H9 (cell line): ENCODE data around the gene AASDH. TPM values are rescaled to one million over a fixed set of nuclear protein-coding genes. Genes with fewer than 3 reads are reported as not detected.
A peak's percentile ranks its signal among the peaks of the same experiment; 100 is the strongest.

Experiments
- DNase-seq: peaks from one replicate; pipeline ENCODE4 v3.0.0-alpha.2; 2017
- H2AFZ ChIP-seq: one replicate; pipeline ENCODE4 v1.6.1; 2013; ENCODE audit warnings: mild to moderate bottlenecking, low read length, control low read depth, moderate library complexity
- H2AK5ac ChIP-seq: 2 replicates; pipeline ENCODE4 v1.6.1; 2013; ENCODE audit warnings: low read length, control low read depth, mixed read lengths; ENCODE audit not compliant: insufficient read length
- H2BK120ac ChIP-seq: one replicate; pipeline ENCODE4 v1.6.1; 2013; ENCODE audit warnings: low read depth, mild to moderate bottlenecking, low read length, control low read depth, inconsistent platforms; ENCODE audit not compliant: poor library complexity, severe bottlenecking
- H2BK12ac ChIP-seq: 2 replicates; pipeline ENCODE4 v1.6.1; 2013; ENCODE audit warnings: low read length, control low read depth, mixed read lengths, low read depth; ENCODE audit not compliant: insufficient read length
- H2BK15ac ChIP-seq: 2 replicates; pipeline ENCODE4 v1.6.1; 2013; ENCODE audit warnings: low read depth, low read length, control low read depth
- H2BK20ac ChIP-seq: one replicate; pipeline ENCODE4 v1.6.1; 2013; ENCODE audit warnings: low read depth, mild to moderate bottlenecking, low read length, control low read depth, inconsistent platforms; ENCODE audit not compliant: poor library complexity, severe bottlenecking
- H2BK5ac ChIP-seq: 2 replicates; pipeline ENCODE4 v1.6.1; 2013; ENCODE audit warnings: low read length, control low read depth, mixed read lengths; ENCODE audit not compliant: insufficient read length
- H3K14ac ChIP-seq: 2 replicates; pipeline ENCODE4 v1.6.1; 2013; ENCODE audit warnings: low read length, control low read depth; ENCODE audit not compliant: insufficient read depth
- H3K18ac ChIP-seq: 2 replicates; pipeline ENCODE4 v1.6.1; 2013; ENCODE audit warnings: low read depth, mild to moderate bottlenecking, mixed read lengths, low read length, control low read depth; ENCODE audit not compliant: insufficient read length
- H3K23ac ChIP-seq: 2 replicates; pipeline ENCODE4 v1.6.1; 2013; ENCODE audit warnings: low read length, control low read depth, mixed read lengths, low read depth; ENCODE audit not compliant: insufficient read length
- H3K23me2 ChIP-seq: 2 replicates; pipeline ENCODE4 v1.6.1; 2013; ENCODE audit warnings: low read depth, mild to moderate bottlenecking, mixed read lengths, low read length, control low read depth; ENCODE audit not compliant: insufficient read length, poor library complexity, severe bottlenecking
- H3K27ac ChIP-seq: 2 replicates; pipeline ENCODE4 v1.5.1; 2013; ENCODE audit warnings: low read length, control low read depth, mixed read lengths, low read depth; ENCODE audit not compliant: insufficient read length
- H3K27me3 ChIP-seq: 2 replicates; pipeline ENCODE4 v1.6.1; 2013; ENCODE audit warnings: low read length, control low read depth, inconsistent platforms; ENCODE audit not compliant: insufficient read depth
- H3K4ac ChIP-seq: 2 replicates; pipeline ENCODE4 v1.6.1; 2013; ENCODE audit warnings: low read depth, mild to moderate bottlenecking, control low read depth, inconsistent platforms, low read length, moderate library complexity
- H3K4me1 ChIP-seq: 2 replicates; pipeline ENCODE4 v1.6.1; 2013; ENCODE audit warnings: low read length, control low read depth, inconsistent platforms; ENCODE audit not compliant: insufficient read depth
- H3K4me2 ChIP-seq: 2 replicates; pipeline ENCODE4 v1.6.1; 2013; ENCODE audit warnings: low read length, control low read depth, mixed read lengths; ENCODE audit not compliant: insufficient read length, insufficient read depth
- H3K56ac ChIP-seq: 2 replicates; pipeline ENCODE4 v1.6.1; 2013; ENCODE audit warnings: low read depth, mild to moderate bottlenecking, mixed read lengths, low read length, control low read depth; ENCODE audit not compliant: insufficient read length
- H3K79me1 ChIP-seq: 2 replicates; pipeline ENCODE4 v1.6.1; 2013; ENCODE audit warnings: low read depth, mild to moderate bottlenecking, moderate library complexity, low read length, control low read depth, inconsistent platforms; ENCODE audit not compliant: insufficient read depth, poor library complexity, severe bottlenecking
- H3K79me2 ChIP-seq: 2 replicates; pipeline ENCODE4 v1.6.1; 2013; ENCODE audit warnings: low read length, control low read depth, inconsistent platforms; ENCODE audit not compliant: insufficient read depth
- H3K9ac ChIP-seq: 2 replicates; pipeline ENCODE4 v1.6.1; 2013; ENCODE audit warnings: low read length, control low read depth, mixed read lengths; ENCODE audit not compliant: insufficient read length; ENCODE audit errors: extremely low read depth
- H3K9me3 ChIP-seq: one replicate; pipeline ENCODE4 v1.6.1; 2013; ENCODE audit warnings: low read depth, low read length, inconsistent platforms; ENCODE audit not compliant: control insufficient read depth
- H3T11ph ChIP-seq: one replicate; pipeline ENCODE4 v1.6.1; 2013; ENCODE audit warnings: mild to moderate bottlenecking, low read length, control low read depth, inconsistent platforms
- H4K20me1 ChIP-seq: one replicate; pipeline ENCODE4 v1.6.1; 2013; ENCODE audit not compliant: control insufficient read depth, insufficient read length, insufficient read depth
- H4K5ac ChIP-seq: 2 replicates; pipeline ENCODE4 v1.6.1; 2013; ENCODE audit warnings: low read depth, mild to moderate bottlenecking, mixed read lengths, low read length, control low read depth; ENCODE audit not compliant: insufficient read length
- H4K8ac ChIP-seq: replicated peaks from 2 replicates; pipeline ENCODE4 v1.6.1; 2013; ENCODE audit warnings: low read length, control low read depth, mixed read lengths, low read depth; ENCODE audit not compliant: insufficient read length
- H4K91ac ChIP-seq: 2 replicates; pipeline ENCODE4 v1.6.1; 2013; ENCODE audit warnings: low read depth, mild to moderate bottlenecking, moderate library complexity, mixed read lengths, low read length, control low read depth; ENCODE audit not compliant: insufficient read length
- H3K27ac Mint-ChIP-seq, 3 experiments: 2 replicates in 2 of 3; 3 replicates in 1 of 3; pipeline ENCODE4 v1.8.0; 2020 to 2021; ENCODE audit warnings: mixed read lengths in 3 of 3, mild to moderate bottlenecking in 1 of 3, moderate library complexity in 1 of 3
- H3K27me3 Mint-ChIP-seq: 2 replicates; pipeline ENCODE4 v1.8.0; 2021; ENCODE audit warnings: low read depth, mild to moderate bottlenecking, moderate library complexity, mixed read lengths
- H3K36me3 Mint-ChIP-seq, 3 experiments: 2 replicates in 2 of 3; 3 replicates in 1 of 3; pipeline ENCODE4 v1.8.0; 2020 to 2021; ENCODE audit warnings: low read depth in 3 of 3, mixed read lengths in 3 of 3; ENCODE audit not compliant: insufficient read depth in 1 of 3
- H3K4me1 Mint-ChIP-seq, 2 experiments: 2 replicates each; pipeline ENCODE4 v1.8.0; 2020; ENCODE audit warnings: mixed read lengths in 2 of 2
- H3K4me3 Mint-ChIP-seq, 2 experiments: 2 replicates in 1 of 2; 3 replicates in 1 of 2; pipeline ENCODE4 v1.8.0; 2020 to 2021; ENCODE audit warnings: mild to moderate bottlenecking in 2 of 2, mixed read lengths in 2 of 2, moderate library complexity in 1 of 2
- H3K9me3 Mint-ChIP-seq, 2 experiments: 2 replicates in 1 of 2; 3 replicates in 1 of 2; pipeline ENCODE4 v1.8.0; 2020; ENCODE audit warnings: mild to moderate bottlenecking in 2 of 2, mixed read lengths in 2 of 2, moderate library complexity in 1 of 2
- WGBS: extraction: QIAGEN DNeasy Blood & Tissue Kit; methylation state at CpG from one replicate; pipeline ENCODE4 v1.1.7; 2013; ENCODE audit warnings: missing lambda C conversion rate, low lambda C conversion rate, mixed read lengths; ENCODE audit not compliant: insufficient read length; ENCODE audit errors: extremely low coverage; 5-methylcytosine and 5-hydroxymethylcytosine counted together
- total RNA-seq: library from RNA; stranded (reverse); gene quantifications from 2 replicates; pipeline ENCODE4 v1.2.1, GENCODE V29; 2021
- TF ChIP-seq, protein P1 (sequence below): fragments of 200-600 bp; sonication (generic); conservative IDR thresholded peaks from 3 replicates; pipeline ENCODE4 v1.8.0; 2021; ENCODE audit warnings: antibody characterized with exemption, mild to moderate bottlenecking

AASDH gene
- total RNA-seq, 1 experiment from 2014 or later = 12.9 TPM

GRCh38 chr4:56416349-56416748 lies 29.1 kb upstream of the AASDH start:
- Histone ChIP-seq H3K27ac (no peak overlapping the region), H3K27me3 (no peaks in the 10 kb centered on the region), H2AFZ (no peak overlapping the region), H3K23me2 (no peaks in the 10 kb centered on the region), H2BK20ac (no peak overlapping the region), H3K4me1 (no peaks in the 10 kb centered on the region; the same call in 1 of the 2 replicates), H4K20me1 (no peaks in the 10 kb centered on the region), H2BK120ac (no peak overlapping the region), H2BK15ac (no peak overlapping the region), H3K79me2 (peaks cover 37% of the 10 kb centered on the region; the same call in 1 of the 2 replicates), H3K9me3 (no peaks in the 10 kb centered on the region), H4K5ac (no peak overlapping the region), H3K4me2 (no peak overlapping the region), H3T11ph (no peak overlapping the region), H3K9ac (no peak overlapping the region), H3K4ac (no peak overlapping the region), H4K91ac (no peak overlapping the region), H2BK12ac (no peak overlapping the region), H4K8ac (no peak overlapping the region), H3K14ac (no peak overlapping the region), H3K18ac (no peak overlapping the region), H3K23ac (no peak overlapping the region), H3K56ac (no peak overlapping the region), H2BK5ac (no peak overlapping the region), H2AK5ac (no peak overlapping the region), H3K79me1 (peaks cover 10% of the 10 kb centered on the region)
- Mint-ChIP-seq H3K4me1 (peaks cover 21 to 29% of the 10 kb centered on the region in 2 experiments), H3K9me3 (peaks cover 1 to 4% of the 10 kb centered on the region in 2 experiments; a peak in 3 of 5 replicates), H3K27ac (peak overlapping the region in 1 of 3 experiments; percentile 58; a peak in 1 of 7 replicates), H3K36me3 (peaks cover 8 to 12% (median 10%) of the 10 kb centered on the region in 3 experiments), H3K27me3 (no peaks in the 10 kb centered on the region), H3K4me3 (no peak overlapping the region)
- no peak for DNase-seq
- TF ChIP-seq, protein P1, sequence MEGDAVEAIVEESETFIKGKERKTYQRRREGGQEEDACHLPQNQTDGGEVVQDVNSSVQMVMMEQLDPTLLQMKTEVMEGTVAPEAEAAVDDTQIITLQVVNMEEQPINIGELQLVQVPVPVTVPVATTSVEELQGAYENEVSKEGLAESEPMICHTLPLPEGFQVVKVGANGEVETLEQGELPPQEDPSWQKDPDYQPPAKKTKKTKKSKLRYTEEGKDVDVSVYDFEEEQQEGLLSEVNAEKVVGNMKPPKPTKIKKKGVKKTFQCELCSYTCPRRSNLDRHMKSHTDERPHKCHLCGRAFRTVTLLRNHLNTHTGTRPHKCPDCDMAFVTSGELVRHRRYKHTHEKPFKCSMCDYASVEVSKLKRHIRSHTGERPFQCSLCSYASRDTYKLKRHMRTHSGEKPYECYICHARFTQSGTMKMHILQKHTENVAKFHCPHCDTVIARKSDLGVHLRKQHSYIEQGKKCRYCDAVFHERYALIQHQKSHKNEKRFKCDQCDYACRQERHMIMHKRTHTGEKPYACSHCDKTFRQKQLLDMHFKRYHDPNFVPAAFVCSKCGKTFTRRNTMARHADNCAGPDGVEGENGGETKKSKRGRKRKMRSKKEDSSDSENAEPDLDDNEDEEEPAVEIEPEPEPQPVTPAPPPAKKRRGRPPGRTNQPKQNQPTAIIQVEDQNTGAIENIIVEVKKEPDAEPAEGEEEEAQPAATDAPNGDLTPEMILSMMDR = no peak
- no CpG with 5 or more reads among the region's 3 CpGs for WGBS
